NCI-H2196 (cell line): ENCODE data around the gene ZNF132.
"Not testable (repeated sequence)": the region's sequence is repeated elsewhere in the genome, so short reads cannot be mapped to it uniquely, and the experiment has no call there.

Experiments used
- DNase-seq: peaks from one replicate; lab custom pipeline; 2025; ENCODE audit not compliant: unreplicated experiment; lab: John Stamatoyannopoulos, UW

Gene ZNF132

DNA sequence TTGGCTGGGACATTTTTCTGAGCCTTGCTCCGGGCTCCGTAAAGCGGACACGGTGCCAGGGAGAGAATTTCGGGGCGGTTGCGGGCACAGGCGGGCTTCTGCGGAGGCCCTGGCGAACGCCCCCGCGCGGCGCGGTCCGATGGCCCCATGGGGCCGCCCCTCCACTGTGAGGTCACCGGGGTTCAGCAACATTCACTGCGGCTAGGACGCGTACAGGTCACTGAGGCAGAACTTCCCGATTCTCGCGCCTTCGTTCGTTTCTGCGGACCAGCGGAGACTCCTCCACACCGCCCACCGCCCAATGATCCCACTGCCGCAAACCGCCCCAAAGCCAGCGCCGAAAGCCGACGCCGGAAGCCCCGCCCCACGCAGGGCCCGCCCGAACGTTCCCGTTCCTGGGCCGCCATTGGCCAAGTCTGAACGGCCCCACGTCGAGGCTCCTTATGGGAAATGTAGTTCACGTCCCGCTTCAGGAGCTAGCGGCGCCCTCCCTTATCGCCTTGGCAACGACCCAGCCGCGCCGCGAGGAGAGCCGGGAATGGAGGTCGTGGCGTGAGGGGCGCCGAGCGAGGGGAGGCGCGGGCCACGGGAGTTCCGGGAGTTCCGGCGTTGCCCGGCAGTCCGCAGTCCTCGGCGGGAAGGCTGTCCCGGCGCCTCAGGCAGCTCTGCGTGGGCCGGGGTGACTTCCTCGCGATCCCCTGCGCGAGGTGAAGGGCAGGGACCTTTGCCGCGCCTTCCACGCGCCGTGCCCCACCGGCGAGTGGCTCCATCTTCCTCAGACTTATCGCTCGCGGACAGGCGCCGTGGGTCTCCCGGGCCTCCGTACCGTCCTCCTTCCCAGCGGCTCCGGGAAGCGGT lies 31.6 kb downstream of the ZNF132 start, which contains the start of gene ZNF584:
Gene ZNF584 (plus strand): TSS at position 498 of the 858 bp plus-strand sequence. CDS start 499 bp downstream, outside the sequence.
- peak; percentile 93 for DNase-seq

DNA sequence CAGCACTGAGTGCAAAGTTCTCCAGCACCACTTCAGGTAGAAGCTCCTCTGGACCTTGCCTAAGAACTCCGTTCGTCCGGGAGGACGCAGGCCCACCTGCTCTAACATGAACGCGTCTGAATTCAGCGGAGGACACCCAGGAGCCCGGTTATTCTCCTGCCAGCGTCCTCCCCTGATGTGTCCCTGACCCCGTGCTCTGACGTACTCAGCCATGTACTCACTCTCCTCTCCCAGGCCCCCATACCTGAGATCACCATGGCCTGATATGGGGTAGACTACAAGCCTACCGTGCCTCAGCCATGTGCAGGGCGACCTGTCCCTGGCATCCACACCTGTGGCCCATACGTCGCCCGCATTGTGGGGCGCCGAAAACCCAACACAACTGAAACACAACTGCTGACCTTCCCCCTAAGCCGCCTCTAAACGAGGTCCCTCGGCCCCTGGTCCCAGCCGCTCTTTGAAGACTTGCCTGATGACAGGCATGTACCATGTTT lies 32.2 kb downstream of the ZNF132 start:
- DNase-seq: no peak

DNA sequence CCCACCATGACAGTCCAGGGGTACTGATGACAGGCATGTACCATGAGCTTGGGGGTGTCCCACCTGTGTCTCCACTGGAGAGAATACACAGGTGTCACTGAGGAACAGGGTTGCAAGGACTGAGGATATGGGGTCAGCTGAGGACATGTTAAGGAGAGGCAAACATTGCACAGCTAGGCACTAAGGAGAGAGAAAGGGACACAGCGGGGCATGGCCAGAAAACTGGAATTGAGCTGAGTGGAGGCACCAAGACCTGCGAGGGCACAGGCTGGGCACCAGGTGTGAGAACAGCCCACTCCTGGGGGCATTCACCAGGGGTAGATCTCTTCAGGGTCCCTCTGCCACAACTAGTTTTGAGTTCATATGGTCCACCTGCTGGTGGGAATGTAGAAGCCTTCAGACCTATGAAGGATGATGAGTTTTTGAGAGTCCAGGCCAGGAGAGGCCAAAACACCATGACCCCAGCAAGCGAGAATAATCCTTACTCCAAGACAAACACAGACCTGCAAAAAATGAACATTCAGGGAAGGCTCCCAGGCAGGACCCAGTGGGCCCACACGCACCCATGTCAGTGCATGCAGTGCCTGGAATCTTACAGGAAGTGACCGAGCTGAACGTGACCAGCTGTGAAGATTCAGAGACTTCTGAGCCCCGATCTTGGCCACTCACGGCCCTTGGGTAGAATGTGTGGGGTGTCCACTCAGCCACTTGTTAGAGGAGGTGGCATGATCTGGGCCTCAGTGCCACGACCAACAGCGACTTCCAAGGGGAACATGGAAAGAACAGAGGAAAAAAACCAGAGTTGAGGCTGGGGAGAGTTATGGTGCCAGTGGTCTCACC lies 32.9 kb downstream of the ZNF132 start:
- no peak for DNase-seq

DNA sequence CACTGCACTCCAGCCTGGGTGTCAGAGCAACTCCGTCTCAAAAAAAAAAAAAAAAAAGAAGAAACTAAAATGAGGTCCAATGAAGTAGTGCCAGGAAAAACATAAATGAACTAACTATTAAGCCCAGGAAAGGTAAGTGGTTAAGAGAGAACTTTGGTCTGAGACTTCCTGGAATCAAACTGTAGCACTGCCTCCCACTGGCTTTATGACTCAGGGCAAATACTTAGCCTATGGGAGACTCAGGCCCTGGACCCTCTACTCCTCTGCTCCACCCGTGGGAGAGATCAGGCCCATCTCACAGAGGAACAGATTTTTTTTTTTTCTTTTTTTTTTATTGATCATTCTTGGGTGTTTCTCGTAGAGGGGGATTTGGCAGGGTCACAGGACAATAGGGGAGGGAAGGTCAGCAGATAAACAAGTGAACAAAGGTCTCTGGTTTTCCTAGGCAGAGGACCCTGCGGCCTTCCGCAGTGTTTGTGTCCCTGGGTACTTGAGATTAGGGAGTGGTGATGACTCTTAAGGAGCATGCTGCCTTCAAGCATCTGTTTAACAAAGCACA lies 36.0 kb downstream of the ZNF132 start:
- not testable (repeated sequence) for DNase-seq

DNA sequence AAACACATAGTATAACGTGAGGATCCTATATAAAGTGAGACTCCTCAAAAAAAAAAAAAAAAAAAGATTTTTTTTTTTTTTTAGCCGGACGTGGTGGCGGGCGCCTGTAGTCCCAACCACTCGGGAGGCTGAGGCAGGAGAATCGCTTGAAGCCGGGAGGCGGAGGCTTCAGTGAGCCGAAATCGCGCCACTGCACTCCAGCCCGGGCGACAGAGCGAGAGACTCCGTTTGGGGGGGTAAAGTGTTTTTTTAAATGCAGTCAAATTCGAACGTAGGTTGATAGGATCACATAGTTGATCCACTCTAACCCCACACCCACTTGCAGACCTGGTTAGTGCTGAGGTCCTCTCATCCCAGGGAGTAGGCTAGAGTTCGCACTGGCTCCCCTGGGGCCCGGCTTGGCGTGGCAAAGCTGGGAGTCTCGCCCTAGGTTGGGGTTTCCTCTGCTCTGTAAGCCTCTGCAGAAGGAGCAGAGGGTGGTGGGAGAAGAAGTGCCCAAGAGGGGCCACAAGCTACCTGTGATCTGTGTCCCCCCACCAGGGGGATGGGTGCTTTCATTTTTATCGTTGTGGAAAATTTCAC lies 38.0 kb downstream of the ZNF132 start:
- no peak for DNase-seq

DNA sequence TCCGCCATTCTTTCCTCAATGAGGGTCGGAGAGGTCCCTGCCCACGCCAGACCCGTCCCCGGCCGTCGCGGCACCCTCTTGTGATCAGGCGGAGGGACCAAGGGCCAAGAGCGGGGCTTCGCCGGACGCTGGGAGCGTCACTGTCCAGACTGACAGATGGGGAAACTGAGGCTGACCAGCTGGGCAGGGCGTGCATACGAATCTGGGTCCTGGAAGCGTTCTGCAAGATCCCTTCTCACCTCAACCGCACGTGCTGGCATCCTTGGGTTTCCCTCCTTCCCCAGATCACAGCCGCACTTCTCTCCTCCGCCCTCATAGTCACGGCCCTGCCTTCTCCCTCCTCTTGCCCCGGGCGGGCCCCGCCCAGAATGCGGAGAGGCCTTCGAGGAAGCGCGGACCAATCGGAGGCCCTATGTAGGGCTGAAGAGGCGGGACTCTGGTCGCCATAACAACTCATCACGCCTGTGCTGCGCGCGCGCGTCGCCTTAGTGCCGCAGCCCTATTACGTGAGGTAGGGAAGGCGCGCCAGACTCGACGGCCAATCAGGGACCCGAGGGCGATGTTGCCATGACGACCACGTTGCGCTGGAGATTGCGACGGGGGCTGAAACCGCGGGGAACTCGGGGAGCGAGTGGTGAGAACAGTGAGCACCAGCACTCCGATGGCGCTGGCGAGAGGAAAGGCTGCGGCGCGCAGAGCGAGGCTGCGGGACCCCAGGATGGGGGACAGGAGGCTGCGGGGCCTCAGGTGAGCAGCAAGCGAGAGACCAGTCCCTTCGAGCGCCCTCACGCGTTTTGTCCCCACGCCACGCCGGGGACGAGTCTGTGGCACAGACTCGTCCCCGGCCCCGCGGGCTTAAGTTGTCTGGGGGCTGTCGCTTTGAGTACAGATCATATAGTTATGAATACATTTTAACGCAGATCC lies 38.8 kb downstream of the ZNF132 start:
- DNase-seq: peak; percentile 99

DNA sequence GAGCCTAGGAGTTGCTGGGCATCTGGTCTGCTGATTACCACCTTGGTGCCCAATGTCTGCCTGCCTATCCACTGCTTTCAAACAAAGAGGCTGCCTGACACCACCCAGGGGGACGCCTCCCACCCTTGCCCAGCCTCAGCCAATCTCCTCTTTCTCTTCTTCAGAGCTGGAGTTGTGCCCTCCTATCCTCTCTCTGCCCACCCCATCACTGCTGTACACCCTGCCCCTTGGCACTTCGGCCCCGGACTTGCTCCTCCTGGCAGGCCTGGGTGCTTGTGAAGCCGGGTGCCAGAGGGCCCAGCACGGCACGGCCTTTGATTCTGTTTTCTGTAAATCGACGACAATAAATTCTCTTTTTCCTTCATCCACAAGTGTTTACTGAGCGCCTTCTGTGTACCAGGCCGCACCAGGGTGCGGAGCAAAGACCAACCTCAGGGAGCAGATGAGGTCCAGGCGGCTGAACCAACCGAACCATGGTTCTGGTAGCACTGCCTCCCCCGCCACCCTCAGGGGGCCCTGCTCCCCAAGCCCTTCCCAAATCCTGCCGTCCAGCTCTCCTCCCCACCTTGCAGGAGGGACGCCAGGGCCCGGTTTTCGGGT lies 39.5 kb downstream of the ZNF132 start:
- DNase-seq: peak; percentile 71

DNA sequence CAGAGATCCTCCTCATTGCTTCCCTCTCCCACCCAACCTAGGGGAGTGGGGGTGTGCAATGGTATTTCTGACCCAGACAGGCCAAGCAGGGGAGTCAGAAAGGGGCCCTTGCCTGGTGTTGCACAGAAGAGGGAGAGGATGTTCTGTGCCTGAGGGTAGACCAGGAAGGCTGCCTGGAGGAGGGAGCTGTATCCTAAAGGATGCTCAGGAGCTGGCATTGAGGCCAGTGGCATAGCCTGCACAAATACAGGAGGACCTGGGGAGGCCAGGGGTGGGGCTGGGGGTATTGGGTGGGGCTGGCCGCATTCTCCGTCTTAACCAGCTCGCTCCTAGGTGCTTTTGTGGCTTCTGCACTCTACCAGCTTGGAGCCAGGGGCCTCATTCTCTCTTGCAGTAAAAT lies 40.0 kb downstream of the ZNF132 start:
- no peak for DNase-seq

DNA sequence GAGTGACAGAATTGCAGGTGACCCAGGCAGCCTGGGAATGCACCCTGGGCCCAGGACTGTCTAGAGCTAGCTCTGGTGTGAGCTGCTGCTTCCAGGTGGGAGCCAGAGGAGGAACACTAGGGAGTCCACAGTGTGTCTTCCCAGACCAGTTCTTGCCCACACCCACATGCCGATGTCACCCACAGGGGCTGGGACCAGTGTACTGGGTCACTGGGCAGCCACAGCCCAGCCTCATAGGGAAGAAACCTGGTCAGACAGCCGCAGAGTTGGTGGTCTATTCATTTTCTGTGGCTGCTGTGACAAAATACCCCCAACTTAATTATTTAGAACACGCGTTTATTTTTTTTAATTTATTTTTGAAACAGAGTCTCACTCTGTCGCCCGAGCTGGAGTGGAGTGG lies 41.4 kb downstream of the ZNF132 start:
- DNase-seq: no peak

DNA sequence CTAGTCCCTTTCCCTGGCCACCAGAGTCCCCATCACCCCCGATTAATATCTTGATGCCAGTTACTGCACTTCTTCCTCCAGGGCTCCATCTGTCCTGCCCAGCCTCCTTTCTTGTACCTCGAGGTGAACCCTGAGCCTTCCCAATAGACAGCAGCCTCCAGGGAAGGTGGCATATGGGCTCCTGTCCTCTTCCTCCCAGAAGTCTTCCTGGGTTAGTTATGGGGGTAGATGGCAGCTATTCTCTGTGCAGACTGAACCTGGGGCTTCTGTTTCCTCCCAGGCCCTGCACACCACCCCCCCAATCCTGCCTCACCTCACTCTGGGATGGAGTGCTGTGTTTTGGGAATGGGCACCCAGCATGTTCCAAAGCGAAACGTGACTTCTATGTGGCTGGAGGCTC lies 41.9 kb downstream of the ZNF132 start:
- no peak for DNase-seq

DNA sequence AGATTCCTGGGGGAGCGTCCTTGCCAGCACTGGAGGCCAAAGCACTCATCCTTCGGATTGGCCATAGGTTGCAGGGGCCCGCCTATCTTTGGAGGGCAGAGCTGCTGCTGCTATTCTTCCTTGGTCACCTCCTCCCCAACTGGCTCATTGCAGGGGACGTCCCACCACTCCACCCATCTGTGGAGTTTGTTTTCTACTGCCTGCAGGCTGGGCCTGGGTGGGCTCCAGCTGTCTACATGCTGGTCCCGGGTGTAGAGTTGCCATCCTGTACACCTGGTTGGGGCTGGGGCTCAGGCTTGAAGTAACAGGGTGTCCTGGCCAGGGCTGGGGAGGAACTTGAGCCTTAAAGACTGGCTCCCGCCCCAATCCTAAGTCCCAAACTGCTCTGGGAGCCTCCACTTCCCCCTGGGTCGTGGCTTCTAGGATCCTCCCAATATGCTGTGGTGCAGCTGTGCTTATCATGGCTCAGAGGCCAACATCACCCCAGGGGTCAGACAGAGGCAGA lies 42.4 kb downstream of the ZNF132 start:
- DNase-seq: no peak

DNA sequence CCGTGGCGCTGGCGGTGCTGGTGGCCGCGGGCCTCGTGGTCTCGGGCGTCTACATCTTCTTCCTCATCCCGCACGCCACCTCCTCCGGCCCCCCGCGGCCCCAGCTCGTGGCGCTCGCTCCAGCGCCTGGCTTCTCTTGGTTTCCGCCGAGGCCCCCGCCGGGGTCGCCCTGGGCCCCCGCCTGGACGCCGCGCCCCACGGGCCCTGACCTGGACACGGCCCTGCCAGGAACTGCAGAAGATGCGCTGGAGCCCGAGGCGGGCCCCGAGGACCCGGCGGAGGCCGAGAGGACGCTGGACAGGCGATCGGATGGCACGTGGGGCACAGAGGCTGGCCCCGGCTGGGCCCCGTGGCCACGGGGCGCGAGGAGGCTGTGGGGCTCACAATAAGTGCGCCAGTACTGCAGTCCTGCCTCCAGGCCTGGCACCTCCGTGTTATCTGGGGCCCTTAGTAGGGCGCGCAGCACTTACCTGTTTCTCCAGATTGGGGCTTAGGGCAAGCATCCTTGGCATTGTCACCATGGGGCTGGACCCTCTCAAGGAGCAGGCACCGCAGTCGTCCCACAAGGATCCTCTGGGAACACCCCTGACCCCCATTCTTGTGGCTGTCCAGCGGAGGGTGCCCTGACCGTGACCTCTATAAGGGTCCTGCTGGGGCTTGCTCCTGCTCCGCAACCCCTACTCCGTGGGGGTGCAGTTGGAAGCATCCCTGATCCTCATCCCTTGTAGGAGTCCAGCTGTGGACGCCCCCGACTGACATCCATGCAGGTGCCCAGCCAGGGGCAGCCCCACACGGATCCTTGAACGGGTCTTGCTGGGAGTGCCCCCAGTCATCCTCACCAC lies 43.0 kb downstream of the ZNF132 start:
- no peak for DNase-seq

DNA sequence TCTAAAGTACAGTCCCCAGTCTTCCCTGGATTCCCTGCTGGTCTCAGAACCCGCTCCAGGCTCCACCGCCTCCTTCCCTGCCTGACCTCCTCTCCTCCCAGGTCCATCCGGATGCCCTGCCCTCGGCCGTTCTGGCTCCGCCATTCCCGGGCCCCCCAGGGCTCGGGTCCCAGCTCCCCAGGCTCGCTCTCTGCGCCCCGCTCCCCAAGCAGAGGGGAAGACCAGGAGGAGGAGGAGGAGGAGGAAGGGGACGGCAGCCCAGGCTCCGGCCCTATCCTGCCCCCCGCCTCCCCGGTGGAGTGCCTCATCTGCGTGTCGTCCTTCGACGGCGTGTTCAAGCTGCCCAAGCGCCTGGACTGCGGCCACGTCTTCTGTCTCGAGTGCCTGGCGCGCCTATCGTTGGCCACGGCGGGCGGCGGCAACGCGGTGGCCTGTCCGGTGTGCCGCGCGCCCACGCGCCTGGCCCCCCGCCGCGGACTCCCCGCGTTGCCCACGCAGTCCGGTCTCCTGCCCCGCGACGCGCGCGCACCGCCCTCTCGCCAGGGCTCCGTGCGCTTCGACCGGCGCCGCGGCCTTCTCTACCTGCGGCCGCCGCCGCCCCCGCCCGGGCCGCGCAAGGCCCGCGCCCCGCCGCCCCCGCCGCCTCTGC lies 43.9 kb downstream of the ZNF132 start:
- no peak for DNase-seq

DNA sequence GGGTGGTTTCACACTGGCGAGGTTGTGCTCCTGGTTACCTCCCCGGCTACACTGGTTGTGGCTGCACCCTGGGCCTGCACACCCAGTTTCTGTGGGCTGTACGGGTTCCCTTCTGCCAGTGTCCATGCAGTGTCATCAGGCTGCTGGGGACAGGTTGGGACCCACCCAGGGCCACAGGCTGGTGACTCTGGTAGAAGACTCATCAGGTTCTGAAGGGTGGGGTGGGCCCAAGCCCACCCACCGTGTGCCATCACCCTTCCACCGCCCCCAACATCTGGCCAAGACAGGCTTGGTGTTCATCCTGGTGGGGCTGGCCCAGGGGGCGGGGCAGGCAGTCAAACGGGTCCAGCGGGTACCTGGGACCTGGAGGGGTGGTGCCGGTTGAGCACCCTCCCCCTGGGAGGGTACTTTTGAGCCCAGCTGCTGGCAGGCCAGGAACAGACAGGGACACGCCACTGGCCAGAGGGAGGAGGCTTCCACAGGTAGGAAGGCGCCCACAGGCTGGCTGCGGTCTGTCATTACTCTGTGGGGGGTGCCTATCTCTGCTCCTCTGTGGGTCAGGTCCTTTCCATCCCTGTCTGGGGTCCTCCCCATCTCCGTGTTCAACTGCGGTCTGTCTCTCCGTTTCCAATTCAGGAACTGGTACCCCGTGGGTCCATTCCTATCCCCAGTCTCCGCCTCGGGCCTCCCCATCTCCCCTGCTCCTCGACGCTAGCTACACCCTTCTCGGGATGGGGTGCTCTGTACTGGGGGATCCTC lies 44.6 kb downstream of the ZNF132 start, which contains the start of gene RNF225:
Gene RNF225 (plus strand): TSS at position 437 of the 759 bp plus-strand sequence. CDS start 434 bp downstream, outside the sequence.
- peak; percentile 23 for DNase-seq

DNA sequence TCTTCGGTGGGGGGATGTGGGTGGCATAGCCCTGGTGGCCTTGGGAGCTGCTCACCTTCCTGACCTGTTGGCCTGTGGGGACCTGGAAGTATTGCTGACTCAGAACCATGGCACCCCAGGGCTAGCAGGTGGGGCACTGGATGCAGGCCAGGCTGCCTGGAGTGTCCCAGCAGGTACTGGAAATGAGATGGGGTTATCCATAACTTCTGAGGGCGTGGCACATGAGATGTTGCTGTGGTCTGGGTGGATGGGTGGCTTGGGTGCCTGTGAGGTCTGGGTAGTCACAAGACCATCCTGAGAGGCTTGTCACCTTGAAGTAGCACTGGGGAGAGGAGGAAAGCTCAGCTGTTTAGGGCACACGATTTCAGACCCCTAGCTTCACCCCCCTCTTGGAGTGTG lies 45.1 kb downstream of the ZNF132 start:
- DNase-seq: no peak

DNA sequence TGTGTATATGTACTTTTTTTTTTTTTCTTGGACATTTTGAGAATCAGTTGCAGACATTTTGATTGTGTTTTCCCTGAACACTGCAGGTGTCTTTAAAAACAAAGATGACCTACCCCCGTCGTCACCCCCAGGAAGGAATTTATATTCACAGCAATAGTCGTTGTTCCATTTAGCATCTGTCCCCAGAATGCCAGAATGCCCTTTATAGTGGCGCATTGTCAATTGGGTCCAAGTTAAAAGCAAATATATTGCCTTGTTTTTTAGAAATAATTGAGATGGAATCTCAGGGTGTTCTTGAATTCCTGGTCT lies 46.3 kb downstream of the ZNF132 start:
- no peak for DNase-seq

DNA sequence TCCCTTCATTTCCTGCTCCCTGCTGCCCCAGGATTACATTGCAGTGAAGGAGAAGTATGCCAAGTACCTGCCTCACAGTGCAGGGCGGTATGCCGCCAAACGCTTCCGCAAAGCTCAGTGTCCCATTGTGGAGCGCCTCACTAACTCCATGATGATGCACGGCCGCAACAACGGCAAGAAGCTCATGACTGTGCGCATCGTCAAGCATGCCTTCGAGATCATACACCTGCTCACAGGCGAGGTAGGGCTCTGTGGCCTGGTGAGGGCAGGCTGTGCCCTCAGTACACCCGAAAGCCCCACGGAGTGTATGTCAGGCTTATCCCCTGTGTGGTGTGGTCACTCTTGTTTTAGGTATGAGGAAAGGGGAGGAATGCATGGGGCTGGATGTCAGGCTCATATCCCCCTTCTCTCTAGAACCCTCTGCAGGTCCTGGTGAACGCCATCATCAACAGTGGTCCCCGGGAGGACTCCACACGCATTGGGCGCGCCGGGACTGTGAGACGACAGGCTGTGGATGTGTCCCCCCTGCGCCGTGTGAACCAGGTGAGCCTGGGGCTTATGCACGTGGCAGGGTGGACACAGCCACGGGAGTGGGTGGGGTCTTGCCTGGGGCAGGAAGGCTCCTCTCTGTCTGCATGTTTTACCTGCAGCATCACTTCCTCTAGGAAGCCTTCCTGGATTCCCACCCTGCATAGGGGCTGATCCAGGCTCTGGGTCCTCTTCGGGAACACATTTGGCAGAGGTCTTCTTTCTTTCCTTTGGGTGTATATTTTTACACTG lies 46.8 kb downstream of the ZNF132 start:
- DNase-seq: no peak
